OCI-LY7 (cell line): ENCODE data around the gene HYAL1. TPM values are rescaled to one million over a fixed set of nuclear protein-coding genes. Genes with fewer than 3 reads are reported as not detected.

Source experiments
- BruUV-seq: library from RNA; stranded (reverse); fragments of 400-500 nt; replicated peaks from 2 replicates; lab custom pipeline; 2021; lab: Mats Ljungman, UMichigan
- CTCF ChIA-PET: fragments of 300-600 bp; sonication (Branson Sonifier 250); formaldehyde crosslinking; loops from one replicate; lab custom pipeline; 2022; ENCODE audit warnings: antibody characterized with exemption; ENCODE audit not compliant: unreplicated experiment; lab: Charles Lee
- POLR2A ChIA-PET: fragments of 300-600 bp; sonication (Branson Sonifier 250); formaldehyde crosslinking; loops from one replicate; lab custom pipeline; 2022; ENCODE audit warnings: antibody characterized with exemption; lab: Charles Lee
- DNase-seq: peaks from one replicate; pipeline ENCODE4 v3.0.0-alpha.2; 2015; ENCODE audit warnings: low spot score
- H2AFZ ChIP-seq: fragments of 200-600 bp; sonication (generic), shearing (Covaris generic); 2 replicates; pipeline ENCODE4 v1.6.1; 2014; ENCODE audit warnings: mild to moderate bottlenecking, antibody characterized with exemption, low read length, moderate library complexity
- H3K27ac ChIP-seq: fragments of 200-600 bp; sonication (generic); 2 replicates; pipeline ENCODE4 v1.5.1; 2014; ENCODE audit warnings: mixed run types, low read depth, mild to moderate bottlenecking, moderate library complexity, low read length, inconsistent platforms; ENCODE audit not compliant: poor library complexity, severe bottlenecking
- H3K36me3 ChIP-seq: fragments of 200-600 bp; sonication (generic); 2 replicates; pipeline ENCODE4 v1.6.1; 2014; ENCODE audit warnings: mild to moderate bottlenecking, antibody characterized with exemption, low read length, moderate library complexity, mixed read lengths; ENCODE audit not compliant: insufficient read depth
- H3K4me1 ChIP-seq: fragments of 200-600 bp; sonication (generic); 2 replicates; pipeline ENCODE4 v1.5.1; 2014; ENCODE audit warnings: mild to moderate bottlenecking, low read length; ENCODE audit not compliant: insufficient read depth, poor library complexity, severe bottlenecking
- H3K4me2 ChIP-seq: fragments of 200-600 bp; sonication (generic); 2 replicates; pipeline ENCODE4 v1.6.1; 2014; ENCODE audit warnings: mild to moderate bottlenecking, low read length
- H3K4me3 ChIP-seq: fragments of 200-600 bp; sonication (generic); 2 replicates; pipeline ENCODE4 v1.5.1; 2014; ENCODE audit warnings: mild to moderate bottlenecking, low read depth, low read length; ENCODE audit not compliant: poor library complexity, severe bottlenecking
- H3K79me2 ChIP-seq: fragments of 200-600 bp; sonication (generic); 2 replicates; pipeline ENCODE4 v1.6.1; 2016; ENCODE audit warnings: low read depth, mild to moderate bottlenecking, low read length, moderate library complexity, mixed read lengths; ENCODE audit not compliant: insufficient read depth
- H3K9me2 ChIP-seq: fragments of 200-600 bp; sonication (generic); 2 replicates; pipeline ENCODE4 v1.6.1; 2016; ENCODE audit warnings: mild to moderate bottlenecking, low read length, mixed read lengths; ENCODE audit not compliant: insufficient read depth
- H3K9me3 ChIP-seq: fragments of 200-600 bp; sonication (generic); 2 replicates; pipeline ENCODE4 v1.6.1; 2014; ENCODE audit warnings: mild to moderate bottlenecking, mixed run types, low read length, mixed read lengths
- H4K20me1 ChIP-seq: fragments of 200-600 bp; sonication (generic); 2 replicates; pipeline ENCODE4 v1.6.1; 2014; ENCODE audit warnings: mild to moderate bottlenecking, antibody characterized with exemption, low read length, moderate library complexity, mixed read lengths; ENCODE audit not compliant: insufficient read depth
- CTCF ChIP-seq: fragments of 200-600 bp; sonication (generic); conservative IDR thresholded peaks from 2 replicates; pipeline ENCODE4 v1.5.1; 2014; ENCODE audit warnings: mild to moderate bottlenecking, antibody characterized with exemption, low read length, moderate library complexity, mixed read lengths
- EZH2phosphoT487 ChIP-seq: fragments of 200-600 bp; sonication (generic); IDR thresholded peaks from 2 replicates; pipeline ENCODE4 v1.6.1; 2018; ENCODE audit warnings: low read depth, borderline replicate concordance, mild to moderate bottlenecking, mixed run types, antibody characterized with exemption, low read length, moderate library complexity, mixed read lengths
- intact Hi-C: fragments of 100-400 bp; cut with micrococcal nuclease; formaldehyde crosslinking; loops from one replicate; pipeline ENCODE4 v1.10.0; 2022; ENCODE audit not compliant: unreplicated experiment
- total RNA-seq, 2 experiments: library from RNA; depleted of rRNA in 1 of 2; stranded (reverse); fragments of >200 nt in 1 of 2; shearing (Covaris generic) in 1 of 2; gene quantifications; 2 replicates each; pipeline ENCODE4 v1.2.3, GENCODE V29; 2014 to 2022

HYAL1 gene
- total RNA-seq, 2 experiments from 2014 or later = 0.36 to 0.85 TPM

- H3K27ac ChIP-seq = no peak overlapping the region
- no peak overlapping the region for H3K4me2 ChIP-seq
- H2AFZ ChIP-seq = no peak overlapping the region
- H3K79me2 ChIP-seq = no peaks in the 10 kb centered on the region
- no peak for DNase-seq
- ChIA-PET CTCF (interaction anchor here (0.6 kb wide), 1 partner anchor 19 kb away, joined by 4 read pairs; no protein-coding TSS in a partner anchor), POLR2A (interaction anchor here (0.6 to 1.2 kb wide), 4 partner anchors 9 to 29 kb away, joined by 3 read pairs; partner anchors contain the start of genes HYAL3 and NAA80)
- intact Hi-C loops = no loop called here
- H3K4me1 ChIP-seq = no peaks in the 10 kb centered on the region
- TF ChIP-seq EZH2phosphoT487 (no peak), CTCF (no peak)
- H3K9me3 ChIP-seq = no peaks in the 10 kb centered on the region
- no peak overlapping the region for H3K4me3 ChIP-seq
- H3K9me2 ChIP-seq = no peaks in the 10 kb centered on the region
- H3K36me3 ChIP-seq = no peaks in the 10 kb centered on the region
- no peaks in the 10 kb centered on the region for H4K20me1 ChIP-seq
- no TSS peak for BruUV-seq
These were observed 23.9 kb downstream of the HYAL1 start for GRCh38 chr3:50279255-50280016.

DNA sequence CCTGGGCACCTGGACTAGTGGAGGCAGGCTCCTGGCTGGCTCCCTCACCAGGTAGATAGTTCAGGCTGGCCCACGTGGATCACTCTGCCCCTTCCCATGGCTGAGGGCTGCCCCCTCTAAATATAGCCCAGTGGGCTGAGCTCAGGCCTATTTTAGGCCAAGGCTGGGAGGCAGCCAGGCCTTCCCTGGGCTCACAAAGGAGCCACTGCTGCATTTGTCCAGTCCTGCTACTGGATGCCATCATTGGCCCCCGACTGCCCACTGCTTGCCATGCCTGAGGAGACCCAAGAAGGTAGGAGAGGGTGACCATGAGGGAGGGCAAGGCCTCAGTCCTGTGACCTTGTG lies 24.5 kb downstream of the HYAL1 start, which contains the start of gene LSMEM2:
TSS of gene LSMEM2 (plus strand) at position 208 of the 345 bp plus-strand sequence. CDS start at position 235, 27 bp downstream.
- Histone ChIP-seq H3K36me3 (no peaks in the 10 kb centered on the region), H2AFZ (no peak within 1 kb of the TSS), H3K79me2 (no peaks in the 10 kb centered on the region), H3K4me1 (no peaks in the 10 kb centered on the region), H3K4me2 (no peak within 1 kb of the TSS), H4K20me1 (no peaks in the 10 kb centered on the region), H3K9me3 (no peaks in the 10 kb centered on the region), H3K9me2 (no peaks in the 10 kb centered on the region), H3K27ac (no peak within 1 kb of the TSS), H3K4me3 (no peak within 1 kb of the TSS)
- DNase-seq = no peak
- ChIA-PET POLR2A (interaction anchor here (0.9 to 1.2 kb wide), 2 partner anchors 14 to 18 kb away, joined by 3 to 5 read pairs; no protein-coding TSS in a partner anchor), CTCF (no interaction called here)
- intact Hi-C loops = no loop called here
- TF ChIP-seq CTCF (no peak), EZH2phosphoT487 (no peak)
- BruUV-seq = no TSS peak
